ENCODE results near the gene PAX5. TPM values are rescaled to one million over a fixed set of nuclear protein-coding genes. Genes with fewer than 3 reads are reported as not detected.

PAX5 gene
- total and polyA plus RNA-seq, 2 donors (not counting 1 experiment from before 2014, with no cell fraction given), result 196 to 275 TPM

DNA sequence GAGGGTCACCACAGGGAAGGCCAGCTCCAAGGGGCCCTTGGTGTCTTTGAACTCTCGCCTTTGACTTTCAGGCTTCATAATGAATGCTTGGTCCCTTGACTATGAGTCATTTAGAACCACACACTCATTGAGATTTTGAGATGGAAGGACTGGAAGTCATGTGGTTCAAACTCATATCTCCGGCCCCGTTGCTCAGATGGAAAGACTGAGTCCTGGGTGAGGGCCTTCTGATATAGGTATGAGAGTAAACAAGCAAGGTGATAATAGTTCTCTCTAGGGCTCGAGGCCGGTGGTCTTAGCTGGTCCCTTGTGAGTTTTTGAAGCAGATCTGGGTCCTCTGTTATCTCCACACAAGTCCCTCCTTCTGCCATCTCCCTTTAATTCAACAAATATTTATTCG lies 210.6 kb downstream of the PAX5 start:
- TF ChIP-seq EZH2 (IDR thresholded peaks at IDR 0.05; ENCODE audit: borderline replicate concordance, insufficient read depth, low read depth, low read length, poor library complexity, severe bottlenecking), result no peak
- TF ChIP-seq, protein P1, sequence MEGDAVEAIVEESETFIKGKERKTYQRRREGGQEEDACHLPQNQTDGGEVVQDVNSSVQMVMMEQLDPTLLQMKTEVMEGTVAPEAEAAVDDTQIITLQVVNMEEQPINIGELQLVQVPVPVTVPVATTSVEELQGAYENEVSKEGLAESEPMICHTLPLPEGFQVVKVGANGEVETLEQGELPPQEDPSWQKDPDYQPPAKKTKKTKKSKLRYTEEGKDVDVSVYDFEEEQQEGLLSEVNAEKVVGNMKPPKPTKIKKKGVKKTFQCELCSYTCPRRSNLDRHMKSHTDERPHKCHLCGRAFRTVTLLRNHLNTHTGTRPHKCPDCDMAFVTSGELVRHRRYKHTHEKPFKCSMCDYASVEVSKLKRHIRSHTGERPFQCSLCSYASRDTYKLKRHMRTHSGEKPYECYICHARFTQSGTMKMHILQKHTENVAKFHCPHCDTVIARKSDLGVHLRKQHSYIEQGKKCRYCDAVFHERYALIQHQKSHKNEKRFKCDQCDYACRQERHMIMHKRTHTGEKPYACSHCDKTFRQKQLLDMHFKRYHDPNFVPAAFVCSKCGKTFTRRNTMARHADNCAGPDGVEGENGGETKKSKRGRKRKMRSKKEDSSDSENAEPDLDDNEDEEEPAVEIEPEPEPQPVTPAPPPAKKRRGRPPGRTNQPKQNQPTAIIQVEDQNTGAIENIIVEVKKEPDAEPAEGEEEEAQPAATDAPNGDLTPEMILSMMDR (IDR thresholded peaks at IDR 0.05), result no peak
- no peaks in the 10 kb centered on the region for H4K20me1 ChIP-seq (ENCODE audit: control insufficient read depth, insufficient read depth, low read length, poor library complexity, severe bottlenecking)
- H3K9me3 ChIP-seq (ENCODE audit: control extremely low read depth in 1 of 3, control insufficient read depth in 2 of 3, insufficient read depth in 1 of 3, low read length in 2 of 3), result peaks cover 0 to 2% (median 0%) of the 10 kb centered on the region in 3 donors
- H3K9me3 Mint-ChIP-seq (ENCODE audit: insufficient read depth), result no peaks in the 10 kb centered on the region
- no peak overlapping the region for H3K27ac Mint-ChIP-seq
- ChIA-PET POLR2A (no interaction called here), CTCF (no interaction called here)
- H3K36me3 ChIP-seq (replicated peaks in 1 of 2; ENCODE audit: control extremely low read depth in 1 of 2, control insufficient read depth in 1 of 2, extremely low read depth in 1 of 2, insufficient read depth in 2 of 2, low read length in 1 of 2), result no peaks in the 10 kb centered on the region
- no peak overlapping the region for H3K9ac ChIP-seq (ENCODE audit: low read length)
- no peak overlapping the region for H3K4me2 ChIP-seq (replicated peaks; ENCODE audit: low read depth, low read length, poor library complexity, severe bottlenecking)
- H3K4me3 Mint-ChIP-seq, result no peak overlapping the region
- DNase-seq (no peak), ATAC-seq (ENCODE audit: low read depth) (no peak)
- H3K4me3 ChIP-seq (ENCODE audit: control extremely low read depth in 1 of 5, extremely low read depth in 1 of 5, insufficient read depth in 1 of 5, low read depth in 2 of 5, low read length in 4 of 5), result no peak overlapping the region
- no peak overlapping the region for H2AFZ ChIP-seq (ENCODE audit: insufficient read depth, low read depth, low read length, poor library complexity, severe bottlenecking)
- peaks cover 0 to 5% of the 10 kb centered on the region in 2 donors for H3K4me1 ChIP-seq (ENCODE audit: control insufficient read depth in 2 of 2, insufficient read depth in 2 of 2, low read length in 2 of 2)
- H3K27ac ChIP-seq (ENCODE audit: low read length in 2 of 2), result no peak overlapping the region
- H3K4me1 Mint-ChIP-seq, result peaks cover 8% of the 10 kb centered on the region
- WGBS (ENCODE audit: insufficient coverage), result 90% methylated on average over 2 of the region's 6 CpGs
- peaks cover 0 to 23% (median 4%) of the 10 kb centered on the region in 4 experiments for H3K27me3 ChIP-seq (replicated peaks in 1 of 4; ENCODE audit: control extremely low read depth in 1 of 4, control insufficient read depth in 3 of 4, insufficient read depth in 4 of 4, low read length in 3 of 4)
- intact Hi-C loops (cut with micrococcal nuclease), result no loop called here
- H3K79me2 ChIP-seq (ENCODE audit: control insufficient read depth, insufficient read depth, low read length), result no peaks in the 10 kb centered on the region
- H3K27me3 Mint-ChIP-seq, result peaks cover 28% of the 10 kb centered on the region

DNA sequence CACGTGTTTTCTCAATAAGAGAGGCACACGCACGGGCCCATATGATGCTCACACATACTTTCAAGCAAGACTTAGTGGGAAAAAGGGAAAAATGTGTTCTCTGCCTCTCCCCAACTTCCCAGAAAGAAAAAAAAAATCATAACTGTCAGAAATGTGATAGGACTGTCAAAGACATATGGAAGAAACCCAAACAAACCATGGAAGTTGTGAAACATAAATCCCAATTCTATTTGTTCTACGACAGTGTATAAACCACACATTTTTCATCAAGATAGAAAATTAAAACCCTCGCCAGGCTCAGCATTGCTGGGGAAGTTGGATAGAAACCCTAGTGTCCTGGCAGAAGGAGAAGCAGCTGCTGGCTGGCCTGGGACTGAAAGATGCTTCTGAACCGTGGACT lies 211.9 kb downstream of the PAX5 start:
- 88% methylated on average over 1 of the region's 6 CpGs for WGBS (ENCODE audit: insufficient coverage)
- CTCF ChIA-PET, result no interaction called here
- no peak for ATAC-seq (ENCODE audit: low read depth)
- Mint-ChIP-seq H3K27ac (no peak overlapping the region), H3K9me3 (ENCODE audit: insufficient read depth) (no peaks in the 10 kb centered on the region), H3K27me3 (peaks cover 36% of the 10 kb centered on the region), H3K4me3 (no peak overlapping the region), H3K4me1 (peaks cover 5% of the 10 kb centered on the region)
- peaks cover 0 to 34% (median 9%) of the 10 kb centered on the region in 4 experiments for H3K27me3 ChIP-seq (replicated peaks in 1 of 4; ENCODE audit: control extremely low read depth in 1 of 4, control insufficient read depth in 3 of 4, insufficient read depth in 4 of 4, low read length in 3 of 4)
- no peak for TF ChIP-seq EZH2 (IDR thresholded peaks at IDR 0.05; ENCODE audit: borderline replicate concordance, insufficient read depth, low read depth, low read length, poor library complexity, severe bottlenecking)
- TF ChIP-seq, protein P1 (IDR thresholded peaks at IDR 0.05), result no peak
- peaks cover 0 to 8% (median 0%) of the 10 kb centered on the region in 3 donors for H3K9me3 ChIP-seq (ENCODE audit: control extremely low read depth in 1 of 3, control insufficient read depth in 2 of 3, insufficient read depth in 1 of 3, low read length in 2 of 3)
- DNase-seq, result no peak
- no peak overlapping the region for H3K9ac ChIP-seq (ENCODE audit: low read length)
- intact Hi-C loops (cut with micrococcal nuclease), result no loop called here
- peaks cover 0 to 5% of the 10 kb centered on the region in 2 donors for H3K4me1 ChIP-seq (ENCODE audit: control insufficient read depth in 2 of 2, insufficient read depth in 2 of 2, low read length in 2 of 2)
- H3K36me3 ChIP-seq (replicated peaks in 1 of 2; ENCODE audit: control extremely low read depth in 1 of 2, control insufficient read depth in 1 of 2, extremely low read depth in 1 of 2, insufficient read depth in 2 of 2, low read length in 1 of 2), result no peaks in the 10 kb centered on the region
- POLR2A ChIA-PET, result no interaction called here
- H3K4me2 ChIP-seq (replicated peaks; ENCODE audit: low read depth, low read length, poor library complexity, severe bottlenecking), result no peak overlapping the region
- H3K27ac ChIP-seq (ENCODE audit: low read length in 2 of 2), result no peak overlapping the region
- no peak overlapping the region for H3K4me3 ChIP-seq (ENCODE audit: control extremely low read depth in 1 of 5, extremely low read depth in 1 of 5, insufficient read depth in 1 of 5, low read depth in 2 of 5, low read length in 4 of 5)
- no peaks in the 10 kb centered on the region for H3K79me2 ChIP-seq (ENCODE audit: control insufficient read depth, insufficient read depth, low read length)
- no peak overlapping the region for H2AFZ ChIP-seq (ENCODE audit: insufficient read depth, low read depth, low read length, poor library complexity, severe bottlenecking)
- H4K20me1 ChIP-seq (ENCODE audit: control insufficient read depth, insufficient read depth, low read length, poor library complexity, severe bottlenecking), result no peaks in the 10 kb centered on the region

Measured in B cell (primary cell).